ENCODE results near the gene CCR9. TPM values are rescaled to one million over a fixed set of nuclear protein-coding genes. Genes with fewer than 3 reads are reported as not detected.
"Not testable (repeated sequence)": the region's sequence is repeated elsewhere in the genome, so short reads cannot be mapped to it uniquely, and the experiment has no call there.

Gene CCR9, protein sequence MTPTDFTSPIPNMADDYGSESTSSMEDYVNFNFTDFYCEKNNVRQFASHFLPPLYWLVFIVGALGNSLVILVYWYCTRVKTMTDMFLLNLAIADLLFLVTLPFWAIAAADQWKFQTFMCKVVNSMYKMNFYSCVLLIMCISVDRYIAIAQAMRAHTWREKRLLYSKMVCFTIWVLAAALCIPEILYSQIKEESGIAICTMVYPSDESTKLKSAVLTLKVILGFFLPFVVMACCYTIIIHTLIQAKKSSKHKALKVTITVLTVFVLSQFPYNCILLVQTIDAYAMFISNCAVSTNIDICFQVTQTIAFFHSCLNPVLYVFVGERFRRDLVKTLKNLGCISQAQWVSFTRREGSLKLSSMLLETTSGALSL
- total RNA-seq: under 1 TPM; 0.15 to 0.19 TPM

- Mint-ChIP-seq H3K9me3 (no peaks in the 10 kb centered on the region), H3K4me1 (peaks cover 14% of the 10 kb centered on the region), H3K27ac (no peak within 1 kb of the TSS), H3K27me3 (peaks cover 13% of the 10 kb centered on the region), H3K36me3 (ENCODE audit: low read depth) (no peaks in the 10 kb centered on the region), H3K4me3 (no peak within 1 kb of the TSS)
- no peak for ATAC-seq (replicated peaks)
These were observed at the start of gene CCR9 for GRCh38 chr3:45885979-45886705. TSS of gene CCR9 (plus strand) at chr3:45886543. CDS start at chr3:45894934, 8,391 bp downstream.

DNA sequence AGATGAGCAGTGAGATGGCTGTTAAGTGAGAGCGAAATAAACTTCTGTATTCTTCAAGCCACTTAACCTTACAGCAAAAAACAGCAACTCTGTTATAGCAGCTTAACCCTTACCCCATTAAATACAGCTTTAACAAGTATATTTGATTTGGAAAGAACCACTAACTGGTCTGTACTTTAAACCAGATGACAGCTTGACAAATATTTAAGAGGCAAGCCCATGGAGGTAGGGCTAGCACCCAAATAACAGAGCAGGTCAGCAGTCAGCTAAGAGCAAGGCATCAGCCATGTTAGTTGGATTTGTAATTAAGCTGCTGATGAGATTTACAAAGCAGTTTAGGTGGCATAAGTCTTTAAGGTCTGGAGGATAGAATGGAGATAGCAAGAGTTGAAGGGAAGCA lies 47.9 kb upstream of the CCR9 start:
- Mint-ChIP-seq H3K4me3 (no peak overlapping the region), H3K9me3 (no peaks in the 10 kb centered on the region), H3K4me1 (no peaks in the 10 kb centered on the region), H3K27ac (no peak overlapping the region), H3K36me3 (ENCODE audit: low read depth) (peaks cover 24% of the 10 kb centered on the region), H3K27me3 (no peaks in the 10 kb centered on the region)
- no peak for ATAC-seq (replicated peaks)

DNA sequence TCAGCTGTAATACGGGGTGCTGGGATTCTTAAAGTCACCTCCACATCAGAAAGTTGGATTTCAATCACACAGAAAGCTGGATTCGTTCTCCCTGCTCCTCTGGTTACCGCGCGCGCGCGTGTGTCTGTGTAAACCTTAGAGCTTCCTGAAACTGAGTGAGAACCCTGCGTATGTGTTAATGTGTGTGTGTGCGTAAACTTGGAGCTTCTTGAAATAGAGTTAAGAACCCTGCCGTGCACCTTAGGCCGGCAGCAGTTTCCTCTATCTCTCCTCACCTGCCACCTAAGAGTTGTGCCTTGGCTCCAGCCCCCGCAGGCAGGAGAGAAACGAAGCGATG lies 45.0 kb upstream of the CCR9 start:
- peak overlapping the region; percentile 92 for H3K27ac Mint-ChIP-seq
- H3K4me1 Mint-ChIP-seq: no peaks in the 10 kb centered on the region
- H3K9me3 Mint-ChIP-seq: no peaks in the 10 kb centered on the region
- peak overlapping the region; percentile 90 for H3K4me3 Mint-ChIP-seq
- H3K36me3 Mint-ChIP-seq (ENCODE audit: low read depth): peaks cover 11% of the 10 kb centered on the region
- no peaks in the 10 kb centered on the region for H3K27me3 Mint-ChIP-seq
- peak; percentile 42 for ATAC-seq (replicated peaks)

GRCh38 chr3:45841757-45842491 lies 44.4 kb upstream of the CCR9 start, which contains the start of gene LZTFL1:
TSS of gene LZTFL1 (minus strand) at chr3:45842119. CDS start at chr3:45841991, 128 bp downstream.
- peaks cover 6% of the 10 kb centered on the region for H3K36me3 Mint-ChIP-seq (ENCODE audit: low read depth)
- peak within 1 kb of the TSS; percentile 90 for H3K4me3 Mint-ChIP-seq
- H3K9me3 Mint-ChIP-seq: no peaks in the 10 kb centered on the region
- peaks cover 3% of the 10 kb centered on the region for H3K27me3 Mint-ChIP-seq
- peak; percentile 96 for ATAC-seq (replicated peaks)
- no peaks in the 10 kb centered on the region for H3K4me1 Mint-ChIP-seq
- peak within 1 kb of the TSS; percentile 92 for H3K27ac Mint-ChIP-seq

GRCh38 chr3:45842851-45843625 lies 43.3 kb upstream of the CCR9 start:
- H3K27me3 Mint-ChIP-seq: peaks cover 7% of the 10 kb centered on the region
- peak overlapping the region; percentile 90 for H3K4me3 Mint-ChIP-seq
- H3K27ac Mint-ChIP-seq: no peak overlapping the region
- no peak for ATAC-seq (replicated peaks)
- no peaks in the 10 kb centered on the region for H3K36me3 Mint-ChIP-seq (ENCODE audit: low read depth)
- H3K4me1 Mint-ChIP-seq: no peaks in the 10 kb centered on the region
- H3K9me3 Mint-ChIP-seq: no peaks in the 10 kb centered on the region

DNA sequence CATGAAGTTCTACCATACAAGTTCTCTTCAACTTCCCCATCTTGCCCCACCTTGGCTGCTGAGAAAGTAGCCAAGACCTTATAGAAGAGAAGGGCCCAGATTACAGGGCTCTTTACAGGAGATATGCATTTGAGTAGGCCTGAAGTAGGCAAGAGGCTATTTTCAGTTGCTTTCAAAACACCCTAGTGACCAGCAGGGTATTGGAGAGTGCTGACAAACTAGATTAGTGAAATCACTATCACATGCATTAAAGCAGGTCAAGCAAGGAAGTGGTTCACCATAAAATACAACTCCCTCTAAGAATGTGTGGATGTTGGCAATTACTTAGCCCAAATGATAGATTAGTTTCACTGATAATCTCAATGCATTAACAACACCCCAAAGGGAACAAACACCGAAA lies 41.7 kb upstream of the CCR9 start:
- Mint-ChIP-seq H3K27me3 (peaks cover 11% of the 10 kb centered on the region), H3K27ac (no peak overlapping the region), H3K4me1 (no peaks in the 10 kb centered on the region), H3K9me3 (no peaks in the 10 kb centered on the region), H3K4me3 (no peak overlapping the region), H3K36me3 (ENCODE audit: low read depth) (no peaks in the 10 kb centered on the region)
- ATAC-seq (replicated peaks): no peak

DNA sequence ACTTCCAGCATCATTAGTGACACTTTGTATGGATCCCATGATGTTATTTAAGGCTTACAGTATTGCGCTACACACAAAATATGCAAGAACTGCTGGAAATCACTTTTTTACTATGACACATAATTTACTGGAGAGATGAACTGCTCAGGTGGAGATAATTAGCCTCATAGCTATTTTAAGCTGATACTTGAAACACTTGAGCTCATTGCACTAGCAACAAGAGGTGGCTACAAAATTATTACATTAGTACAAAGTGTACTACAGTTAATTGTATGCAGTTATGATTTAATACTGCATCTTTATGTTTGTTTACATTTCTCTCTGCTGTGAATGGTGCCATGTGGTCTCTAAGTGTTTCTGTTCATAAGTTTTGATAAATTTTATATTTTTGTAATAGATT lies 38.0 kb upstream of the CCR9 start:
- H3K4me1 Mint-ChIP-seq: peaks cover 3% of the 10 kb centered on the region
- H3K4me3 Mint-ChIP-seq: no peak overlapping the region
- no peaks in the 10 kb centered on the region for H3K36me3 Mint-ChIP-seq (ENCODE audit: low read depth)
- H3K27me3 Mint-ChIP-seq: peaks cover 20% of the 10 kb centered on the region
- no peaks in the 10 kb centered on the region for H3K9me3 Mint-ChIP-seq
- H3K27ac Mint-ChIP-seq: no peak overlapping the region
- no peak for ATAC-seq (replicated peaks)

DNA sequence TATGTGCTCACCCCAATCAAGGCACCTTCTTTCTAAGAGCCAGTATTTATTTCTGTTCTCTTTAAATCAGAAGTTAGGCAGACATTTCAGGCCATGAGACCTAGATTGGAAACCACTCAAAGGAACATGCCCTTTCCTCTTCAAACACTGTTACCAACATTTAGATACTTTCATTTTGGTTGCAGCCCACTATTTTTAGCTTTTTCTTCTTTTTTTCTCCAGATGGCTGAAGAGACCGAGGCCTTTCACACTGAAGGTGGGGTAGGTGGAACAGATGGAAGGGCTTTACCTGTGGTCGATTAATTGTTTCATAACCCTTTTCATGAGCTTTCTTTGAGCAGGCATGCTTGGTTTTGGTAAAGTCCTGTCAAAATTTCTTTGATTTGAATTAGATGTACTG lies 33.5 kb upstream of the CCR9 start:
- no peak overlapping the region for H3K27ac Mint-ChIP-seq
- peaks cover 10% of the 10 kb centered on the region for H3K4me1 Mint-ChIP-seq
- H3K27me3 Mint-ChIP-seq: peaks cover 26% of the 10 kb centered on the region
- no peak for ATAC-seq (replicated peaks)
- H3K9me3 Mint-ChIP-seq: no peaks in the 10 kb centered on the region
- H3K4me3 Mint-ChIP-seq: no peak overlapping the region
- no peaks in the 10 kb centered on the region for H3K36me3 Mint-ChIP-seq (ENCODE audit: low read depth)

- not testable (repeated sequence) for H3K27ac Mint-ChIP-seq; H3K36me3 Mint-ChIP-seq (ENCODE audit: low read depth); H3K9me3 Mint-ChIP-seq; ATAC-seq (replicated peaks); H3K4me3 Mint-ChIP-seq
- Mint-ChIP-seq H3K4me1 (peaks cover 16% of the 10 kb centered on the region), H3K27me3 (peaks cover 15% of the 10 kb centered on the region)
These were observed 30.0 kb upstream of the CCR9 start for GRCh38 chr3:45856323-45856722.

GRCh38 chr3:45857024-45857423 lies 29.3 kb upstream of the CCR9 start:
- peaks cover 20% of the 10 kb centered on the region for H3K4me1 Mint-ChIP-seq
- not testable (repeated sequence) for H3K4me3 Mint-ChIP-seq; H3K36me3 Mint-ChIP-seq (ENCODE audit: low read depth); H3K9me3 Mint-ChIP-seq; ATAC-seq (replicated peaks); H3K27ac Mint-ChIP-seq
- H3K27me3 Mint-ChIP-seq: peaks cover 15% of the 10 kb centered on the region

- Mint-ChIP-seq H3K36me3 (ENCODE audit: low read depth) (no peaks in the 10 kb centered on the region), H3K9me3 (peaks cover 9% of the 10 kb centered on the region), H3K27ac (no peak overlapping the region), H3K4me3 (no peak overlapping the region), H3K4me1 (peaks cover 20% of the 10 kb centered on the region), H3K27me3 (peaks cover 26% of the 10 kb centered on the region)
- no peak for ATAC-seq (replicated peaks)
These were observed 27.4 kb upstream of the CCR9 start for GRCh38 chr3:45858809-45859543.

- H3K4me1 Mint-ChIP-seq: peaks cover 28% of the 10 kb centered on the region
- no peak for ATAC-seq (replicated peaks)
- H3K9me3 Mint-ChIP-seq: peaks cover 9% of the 10 kb centered on the region
- no peaks in the 10 kb centered on the region for H3K36me3 Mint-ChIP-seq (ENCODE audit: low read depth)
- H3K27me3 Mint-ChIP-seq: peaks cover 29% of the 10 kb centered on the region
- H3K4me3 Mint-ChIP-seq: peak overlapping the region; percentile 43
- H3K27ac Mint-ChIP-seq: no peak overlapping the region
These were observed 25.9 kb upstream of the CCR9 start for GRCh38 chr3:45860481-45860880.

DNA sequence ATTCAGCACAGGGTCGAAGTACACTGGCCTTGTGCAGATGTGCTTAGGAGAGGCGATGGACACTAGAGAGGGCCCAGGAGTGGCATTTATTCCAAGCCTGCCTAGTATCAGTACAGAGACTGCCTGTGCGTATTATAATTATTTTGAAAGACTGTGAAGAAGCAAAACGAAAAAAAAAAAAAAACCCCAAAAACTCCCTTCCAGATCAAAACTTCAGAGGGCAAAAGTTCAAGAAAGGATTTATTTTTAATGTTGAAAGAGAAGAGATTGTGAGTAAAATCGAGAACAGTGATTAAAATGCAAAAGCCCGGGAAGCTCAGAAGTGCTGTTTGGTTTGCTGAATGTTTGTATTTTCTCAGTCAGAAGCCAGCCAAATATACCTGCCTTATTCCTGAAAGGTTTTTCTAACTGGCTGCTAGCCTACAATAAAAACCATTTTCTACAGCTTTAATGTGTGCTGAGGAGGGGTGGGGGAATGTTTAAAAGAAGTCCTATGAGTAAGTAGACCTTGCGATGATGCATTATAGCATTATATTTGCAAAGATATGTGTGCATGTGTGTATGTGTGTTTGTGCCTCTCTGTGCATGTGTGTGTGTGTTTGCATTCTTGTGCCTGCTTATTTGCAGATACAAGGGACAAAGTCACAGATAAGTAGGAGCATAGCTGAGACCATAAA lies 25.2 kb upstream of the CCR9 start:
- peak; percentile 76 for ATAC-seq (replicated peaks)
- Mint-ChIP-seq H3K9me3 (peaks cover 9% of the 10 kb centered on the region), H3K36me3 (ENCODE audit: low read depth) (no peaks in the 10 kb centered on the region), H3K27me3 (peaks cover 36% of the 10 kb centered on the region), H3K4me3 (peak overlapping the region; percentile 43), H3K4me1 (peaks cover 28% of the 10 kb centered on the region), H3K27ac (peak overlapping the region; percentile 26)

Measured in activated T-helper 17 cell treated with anti-CD3 and anti-CD28 coated beads, Interleukin-2, amount 50 U/mL, for 72 hours (primary cell).